ENCODE data around the gene ILF3.

The ILF3 gene

GRCh38 chr19:10634430-10634829, 19.7 kb upstream of the ILF3 start:
- no peak for TF ChIP-seq CTCF (IDR thresholded peaks at IDR 0.05; ENCODE audit: low read depth, low read length)
- no peak overlapping the region for H3K4me3 ChIP-seq (ENCODE audit: low read depth, low read length)

GRCh38 chr19:10634963-10635362, 19.2 kb upstream of the ILF3 start:
- TF ChIP-seq CTCF (IDR thresholded peaks at IDR 0.05; ENCODE audit: low read depth, low read length) = no peak

GRCh38 chr19:10636304-10636972, 17.7 kb upstream of the ILF3 start:
- H3K4me3 ChIP-seq (ENCODE audit: low read depth, low read length) = no peak overlapping the region
- no peak for TF ChIP-seq CTCF (IDR thresholded peaks at IDR 0.05; ENCODE audit: low read depth, low read length)

More at GRCh38 chr19:10634963-10635362, 19.2 kb upstream of the ILF3 start:
- H3K4me3 ChIP-seq (ENCODE audit: low read depth, low read length) = no peak overlapping the region

- TF ChIP-seq CTCF (IDR thresholded peaks at IDR 0.05; ENCODE audit: low read depth, low read length) = no peak
Measured at GRCh38 chr19:10637894-10638293, 16.3 kb upstream of the ILF3 start.

GRCh38 chr19:10639836-10640235, 14.3 kb upstream of the ILF3 start:
- no peak for TF ChIP-seq CTCF (IDR thresholded peaks at IDR 0.05; ENCODE audit: low read depth, low read length)
- no peak overlapping the region for H3K4me3 ChIP-seq (ENCODE audit: low read depth, low read length)

More at GRCh38 chr19:10637894-10638293, 16.3 kb upstream of the ILF3 start:
- no peak overlapping the region for H3K4me3 ChIP-seq (ENCODE audit: low read depth, low read length)

GRCh38 chr19:10640361-10640760, 13.8 kb upstream of the ILF3 start:
- TF ChIP-seq CTCF (IDR thresholded peaks at IDR 0.05; ENCODE audit: low read depth, low read length) = no peak
- H3K4me3 ChIP-seq (ENCODE audit: low read depth, low read length) = no peak overlapping the region

- H3K4me3 ChIP-seq (ENCODE audit: low read depth, low read length) = no peak overlapping the region
- TF ChIP-seq CTCF (IDR thresholded peaks at IDR 0.05; ENCODE audit: low read depth, low read length) = no peak
Measured at GRCh38 chr19:10641248-10641647, 12.9 kb upstream of the ILF3 start.

Measured in WI38 (cell line).